Measurements from ENCODE around the gene OR8D2. TPM values are rescaled to one million over a fixed set of nuclear protein-coding genes. Genes with fewer than 3 reads are reported as not detected.

OR8D2 gene
- total RNA-seq, 4 donors from 2014 or later = not detected

GRCh38 chr11:124294687-124295086, 25.3 kb downstream of the OR8D2 start:
- no peak for TF ChIP-seq POLR2A (IDR thresholded peaks at IDR 0.05)
- no peak overlapping the region for H3K27ac ChIP-seq
- no peak overlapping the region for H3K4me3 ChIP-seq
- DNase-seq = no peak
- H3K4me1 ChIP-seq = no peaks in the 10 kb centered on the region
- H3K36me3 ChIP-seq = no peaks in the 10 kb centered on the region
- H3K27me3 ChIP-seq = no peaks in the 10 kb centered on the region
- H3K9me3 ChIP-seq = no peaks in the 10 kb centered on the region

DNA sequence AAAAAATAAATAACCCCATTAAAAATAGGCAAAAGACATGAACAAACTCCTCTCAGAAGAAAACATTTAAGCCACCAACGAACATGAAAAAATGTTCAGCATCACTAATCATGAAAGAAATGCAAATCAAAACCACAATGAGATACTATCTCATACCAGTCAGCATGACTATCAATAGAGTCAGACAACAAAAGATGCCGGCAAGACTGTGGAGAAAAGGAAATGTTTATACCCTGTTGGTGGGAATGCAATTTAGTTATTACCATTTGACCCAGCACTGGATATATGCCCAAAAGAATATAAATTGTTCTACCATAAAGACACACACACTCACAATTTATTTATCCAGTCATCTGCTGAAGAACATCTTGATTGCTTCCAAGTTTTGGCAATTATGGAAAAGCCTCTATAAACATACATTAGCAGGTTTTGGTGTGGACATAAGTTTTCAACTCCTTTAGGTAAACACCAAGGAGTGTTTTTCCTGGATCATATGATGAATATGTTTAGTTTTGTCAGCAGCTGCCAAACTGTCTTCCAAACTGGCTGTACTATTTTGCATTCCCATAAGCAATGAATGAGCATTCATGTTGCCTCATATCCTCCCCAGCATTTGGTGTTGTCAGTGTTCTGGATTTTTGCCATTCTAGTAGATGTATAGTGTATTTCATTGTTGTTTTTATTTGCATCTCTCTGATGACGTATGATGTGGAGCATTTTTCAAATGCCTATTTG, 34.2 kb downstream of the OR8D2 start:
- no peak for DNase-seq
- Histone ChIP-seq H3K27me3 (no peaks in the 10 kb centered on the region), H3K36me3 (no peaks in the 10 kb centered on the region), H3K27ac (no peak overlapping the region), H3K4me1 (no peaks in the 10 kb centered on the region), H3K9me3 (no peaks in the 10 kb centered on the region), H3K4me3 (no peak overlapping the region)
- no peak for TF ChIP-seq CTCF (IDR thresholded peaks at IDR 0.05)
- TF ChIP-seq POLR2A (IDR thresholded peaks at IDR 0.05) = no peak

GRCh38 chr11:124278261-124278660, 41.7 kb downstream of the OR8D2 start:
- H3K4me3 ChIP-seq = no peak overlapping the region
- DNase-seq = no peak
- no peaks in the 10 kb centered on the region for H3K27me3 ChIP-seq
- peaks cover 0 to 4% (median 0%) of the 10 kb centered on the region in 4 donors for H3K4me1 ChIP-seq
- H3K27ac ChIP-seq = no peak overlapping the region
- H3K36me3 ChIP-seq = no peaks in the 10 kb centered on the region
- no peak for TF ChIP-seq POLR2A (IDR thresholded peaks at IDR 0.05)
- TF ChIP-seq CTCF (IDR thresholded peaks at IDR 0.05) = no peak
- H3K9me3 ChIP-seq = no peaks in the 10 kb centered on the region

DNA sequence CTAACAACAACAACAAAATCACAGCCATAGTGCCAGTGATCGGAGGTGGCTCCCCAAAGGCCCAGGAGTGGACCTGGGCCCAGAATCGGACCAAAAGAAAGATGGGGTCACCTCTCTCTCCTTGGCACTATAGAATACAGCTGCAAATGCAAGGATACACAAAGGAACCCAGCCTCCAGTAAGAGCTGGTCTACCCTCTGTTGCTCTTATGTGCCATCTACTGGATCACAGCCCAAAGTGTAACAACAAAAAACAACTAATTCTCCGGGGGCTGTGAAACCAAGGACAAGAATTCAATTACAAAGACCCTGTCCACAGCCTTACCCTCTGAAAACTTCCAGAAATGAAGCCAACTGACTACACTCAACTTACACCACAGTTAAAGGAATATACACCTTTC, 42.2 kb downstream of the OR8D2 start:
- Histone ChIP-seq H3K36me3 (no peaks in the 10 kb centered on the region), H3K27me3 (no peaks in the 10 kb centered on the region), H3K9me3 (no peaks in the 10 kb centered on the region), H3K4me3 (no peak overlapping the region), H3K4me1 (peaks cover 0 to 4% (median 0%) of the 10 kb centered on the region in 4 donors), H3K27ac (no peak overlapping the region)
- TF ChIP-seq CTCF (IDR thresholded peaks at IDR 0.05) (peak in 3 of 6 experiments; percentile 48 to 62 (median 55)), POLR2A (IDR thresholded peaks at IDR 0.05) (no peak)
- peak in 1 of 3 donors; percentile 39 for DNase-seq

DNA sequence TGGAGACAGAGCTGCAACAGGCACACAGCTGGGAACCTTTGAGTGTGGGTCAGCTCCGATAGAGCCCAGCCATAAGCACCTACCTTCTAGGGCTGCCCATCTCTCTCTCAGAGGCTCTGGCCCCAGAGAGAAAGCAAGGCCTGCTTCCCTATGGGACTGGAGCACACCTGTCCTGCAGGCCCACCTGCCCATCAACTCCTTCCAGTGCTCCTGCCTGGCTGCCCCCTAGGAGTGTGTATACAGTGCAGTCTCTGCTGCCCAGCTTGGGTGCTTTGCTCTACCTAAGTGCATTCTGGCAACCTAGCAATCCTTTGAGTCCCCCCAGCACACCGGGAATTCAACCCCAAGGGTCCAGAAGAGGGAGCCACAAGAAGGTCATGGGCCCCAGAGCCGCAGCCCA, 42.8 kb downstream of the OR8D2 start:
- Histone ChIP-seq H3K27ac (peak overlapping the region in 1 of 4 donors; percentile 40), H3K9me3 (no peaks in the 10 kb centered on the region), H3K4me1 (peaks cover 0 to 4% (median 0%) of the 10 kb centered on the region in 4 donors), H3K27me3 (no peaks in the 10 kb centered on the region), H3K4me3 (no peak overlapping the region), H3K36me3 (no peaks in the 10 kb centered on the region)
- DNase-seq = no peak
- TF ChIP-seq POLR2A (IDR thresholded peaks at IDR 0.05) (no peak), CTCF (IDR thresholded peaks at IDR 0.05) (no peak)

DNA sequence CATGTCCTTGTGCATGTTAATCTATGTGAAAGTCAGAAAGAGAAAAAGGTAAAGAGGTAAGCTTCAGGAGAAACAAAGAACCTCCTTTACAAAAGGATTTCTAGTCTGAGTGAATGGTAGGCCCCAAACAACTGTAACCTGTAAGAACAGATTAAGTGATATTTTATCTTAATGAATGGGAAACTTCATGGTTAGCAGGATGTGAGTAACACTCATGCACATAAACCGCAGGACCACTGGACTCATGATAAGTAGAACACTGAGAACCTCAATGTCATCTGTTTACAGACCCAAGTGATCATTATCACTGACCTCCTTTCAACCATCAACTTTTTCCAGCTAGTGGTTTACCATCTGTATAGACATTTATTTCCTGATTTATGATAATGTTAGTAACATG, 43.9 kb downstream of the OR8D2 start:
- Histone ChIP-seq H3K27me3 (no peaks in the 10 kb centered on the region), H3K4me3 (no peak overlapping the region), H3K27ac (peak overlapping the region in 1 of 4 donors; percentile 22), H3K4me1 (peaks cover 0 to 5% (median 0%) of the 10 kb centered on the region in 4 donors), H3K9me3 (no peaks in the 10 kb centered on the region), H3K36me3 (no peaks in the 10 kb centered on the region)
- no peak for DNase-seq
- TF ChIP-seq POLR2A (IDR thresholded peaks at IDR 0.05) (no peak), CTCF (IDR thresholded peaks at IDR 0.05) (no peak)

Measured in Peyer's patch (tissue), 4 donors.